ENCODE measurements around the gene SLC35E1.

- TF ChIP-seq CTCF (conservative IDR thresholded peaks at IDR 0.05; ENCODE audit: low read depth, low read length) (no peak), EZH2 (IDR thresholded peaks at IDR 0.05; ENCODE audit: borderline replicate concordance, low read depth, low read length, poor library complexity, severe bottlenecking) (no peak)
Observed at GRCh38 chr19:16613841-16614240, 41.6 kb upstream of the SLC35E1 start.
